ENCODE results near the gene MED4.

DNA sequence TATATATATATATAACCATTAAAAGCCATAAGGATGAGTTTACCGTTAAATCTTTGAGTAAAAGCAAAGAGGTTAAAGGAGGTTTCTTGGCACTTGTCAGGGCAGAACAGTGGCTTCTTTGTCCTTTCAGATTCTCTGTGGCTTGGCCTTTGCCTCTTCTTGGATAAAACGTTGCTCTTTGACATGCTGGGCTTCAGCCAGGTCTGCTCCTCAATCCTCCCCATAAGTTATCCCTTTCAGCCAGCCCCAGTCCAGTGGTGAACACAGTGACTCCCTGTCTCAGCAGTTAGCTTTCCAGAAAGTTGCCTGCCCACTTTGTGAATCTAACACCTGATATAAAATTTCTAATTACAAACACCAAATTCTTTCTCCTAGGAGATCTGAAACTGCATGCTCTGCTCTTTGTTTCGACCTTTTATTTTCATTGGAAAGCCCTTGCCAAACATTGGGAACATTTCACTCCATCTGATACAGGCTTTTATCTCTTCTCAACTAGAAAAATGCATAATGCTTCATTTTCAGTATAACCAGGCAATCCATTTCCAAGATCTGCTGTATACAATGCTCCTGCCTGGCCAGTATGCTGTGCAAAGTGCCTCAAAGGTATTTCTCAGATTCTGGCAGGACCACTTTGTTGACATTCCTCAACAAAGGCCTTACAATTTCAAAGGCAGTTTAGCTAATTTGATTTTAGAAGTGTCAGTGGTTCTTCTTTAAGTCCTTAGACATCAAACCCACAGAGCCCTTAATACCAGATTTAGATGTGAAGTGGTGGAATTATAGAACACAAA, 16.2 kb upstream of the MED4 start:
- no peak for TF ChIP-seq CTCF (IDR thresholded peaks at IDR 0.05)
- TF ChIP-seq POLR2A (IDR thresholded peaks at IDR 0.05) = no peak
